ENCODE results near the gene CRELD1.

GRCh38 chr3:9955067-9955502 is 21.5 kb downstream of the CRELD1 start:
- no peak for TF ChIP-seq REST (IDR thresholded peaks at IDR 0.05)
- TF ChIP-seq NR2F2 (IDR thresholded peaks at IDR 0.05), result no peak
- no peak for TF ChIP-seq ATF3 (IDR thresholded peaks at IDR 0.05)
- TF ChIP-seq CTCF (IDR thresholded peaks at IDR 0.05; ENCODE audit: low read depth, low read length, missing input control), result no peak

All from liver (tissue), 3 donors.